SK-N-SH (cell line): ENCODE data around the gene MCUR1. TPM values are rescaled to one million over a fixed set of nuclear protein-coding genes. Genes with fewer than 3 reads are reported as not detected.
"Not testable (repeated sequence)": the region's sequence is repeated elsewhere in the genome, so short reads cannot be mapped to it uniquely, and the experiment has no call there.

Source experiments
- CTCF ChIA-PET: fragments of 300-600, 350-600 bp; formaldehyde crosslinking; extraction: SDS; loops from one replicate; lab custom pipeline; 2021; lab: Yijun Ruan, JAX
- POLR2A ChIA-PET: fragments of 350-600 bp; sonication (Branson Sonifier 250); formaldehyde crosslinking; extraction: SDS; loops from one replicate; lab custom pipeline; 2020; ENCODE audit warnings: antibody characterized with exemption, inconsistent platforms; lab: Yijun Ruan, JAX
- DNase-seq: peaks from one replicate; pipeline ENCODE4 v3.0.0; 2012
- H2AFZ ChIP-seq: fragments of 200-600 bp; sonication (generic); 2 replicates; pipeline ENCODE4 v1.8.1; 2016; ENCODE audit warnings: antibody characterized with exemption, mild to moderate bottlenecking, low read depth
- H3F3A ChIP-seq: fragments of 200-600 bp; sonication (generic); replicated peaks from 2 replicates; pipeline ENCODE3; 2016; ENCODE audit warnings: antibody characterized with exemption, mild to moderate bottlenecking; ENCODE audit not compliant: insufficient read depth
- H3K27ac ChIP-seq, 2 experiments: fragments of 200-500 bp in 1 of 2; fragments of 200-600 bp in 1 of 2; sonication (Bioruptor generic) in 1 of 2; sonication (generic), shearing (Covaris generic) in 1 of 2; 2 replicates each; pipeline versions ENCODE4 v1.5.1 to v1.6.1; 2014 to 2016; ENCODE audit warnings: low read depth in 2 of 2, inconsistent platforms in 1 of 2, low read length in 1 of 2, mild to moderate bottlenecking in 1 of 2, mixed read lengths in 1 of 2
- H3K27me3 ChIP-seq: fragments of 200-600 bp; sonication (generic), shearing (Covaris generic); 2 replicates; pipeline ENCODE4 v1.6.1; 2016; ENCODE audit warnings: mixed run types; ENCODE audit not compliant: insufficient read depth
- H3K36me3 ChIP-seq, 2 experiments: fragments of 200-500 bp in 1 of 2; fragments of 200-600 bp in 1 of 2; sonication (Bioruptor generic) in 1 of 2; sonication (generic) in 1 of 2; replicated peaks in 1 of 2; 2 replicates each; pipeline versions ENCODE3 to v1.5.1; 2014 to 2016; ENCODE audit warnings: low read length in 1 of 2, mild to moderate bottlenecking in 1 of 2; ENCODE audit not compliant: insufficient read depth in 2 of 2, control insufficient read depth in 1 of 2
- H3K4me1 ChIP-seq, 2 experiments: fragments of 200-500 bp in 1 of 2; fragments of 200-600 bp in 1 of 2; sonication (Bioruptor generic) in 1 of 2; sonication (generic), shearing (Covaris generic) in 1 of 2; 2 replicates each; pipeline versions ENCODE4 v1.5.1 to v1.6.1; 2014 to 2016; ENCODE audit warnings: low read depth in 1 of 2, low read length in 1 of 2, mixed run types in 1 of 2; ENCODE audit not compliant: insufficient read depth in 2 of 2, control insufficient read depth in 1 of 2
- H3K4me2 ChIP-seq: fragments of 200-600 bp; sonication (generic), shearing (Covaris generic); 2 replicates; pipeline ENCODE4 v1.6.1; 2017; ENCODE audit warnings: mixed run types
- H3K4me3 ChIP-seq, 2 experiments: fragments of 200-500 bp in 1 of 2; fragments of 200-600 bp in 1 of 2; sonication (Bioruptor generic) in 1 of 2; sonication (generic), shearing (Covaris generic) in 1 of 2; 2 replicates each; pipeline versions ENCODE4 v1.5.1 to v1.8.1; 2014 to 2016; ENCODE audit warnings: low read depth in 2 of 2, inconsistent platforms in 1 of 2, low read length in 1 of 2, mild to moderate bottlenecking in 1 of 2, mixed read lengths in 1 of 2, moderate library complexity in 1 of 2
- H3K79me2 ChIP-seq: fragments of 200-600 bp; sonication (generic); 2 replicates; pipeline ENCODE4 v1.8.1; 2017; ENCODE audit warnings: mild to moderate bottlenecking; ENCODE audit not compliant: insufficient read depth
- H3K9ac ChIP-seq: fragments of 200-600 bp; sonication (generic); 2 replicates; pipeline ENCODE4 v1.6.1; 2017; ENCODE audit warnings: mixed run types
- H3K9me2 ChIP-seq: fragments of 200-600 bp; sonication (generic); 2 replicates; pipeline ENCODE4 v1.6.1; 2017; ENCODE audit warnings: mixed run types
- H3K9me3 ChIP-seq: fragments of 200-600 bp; sonication (generic); 2 replicates; pipeline ENCODE4 v1.6.1; 2017; ENCODE audit warnings: mixed run types, mild to moderate bottlenecking, moderate library complexity
- H4K20me1 ChIP-seq: fragments of 200-600 bp; sonication (generic); 2 replicates; pipeline ENCODE4 v1.6.1; 2017; ENCODE audit warnings: mild to moderate bottlenecking, mixed run types; ENCODE audit not compliant: insufficient read depth
- ELF1 ChIP-seq: IDR thresholded peaks from 2 replicates; pipeline ENCODE4 v1.4.0; 2012
- EZH2phosphoT487 ChIP-seq: fragments of 200-600 bp; sonication (generic); IDR thresholded peaks from 2 replicates; pipeline ENCODE4 v1.6.1; 2017; ENCODE audit warnings: low read depth, mixed run types, mild to moderate bottlenecking, antibody characterized with exemption, moderate library complexity, borderline replicate concordance
- FOXJ3 ChIP-seq: sonication (generic); formaldehyde crosslinking; IDR thresholded peaks from 2 replicates; pipeline ENCODE4 v1.5.1; 2020; ENCODE audit warnings: mild to moderate bottlenecking, missing genetic modification reagents
- GABPA ChIP-seq: IDR thresholded peaks from 2 replicates; pipeline ENCODE4 v1.4.0; 2012; ENCODE audit warnings: low read depth, mild to moderate bottlenecking
- GATA2 ChIP-seq: sonication (generic); formaldehyde crosslinking; IDR thresholded peaks from 2 replicates; pipeline ENCODE4 v1.5.0; 2020; ENCODE audit warnings: mild to moderate bottlenecking, missing genetic modification reagents
- MEF2A ChIP-seq: IDR thresholded peaks from 2 replicates; pipeline ENCODE4 v1.4.0; 2012; ENCODE audit warnings: low read depth, borderline replicate concordance
- NRF1 ChIP-seq: IDR thresholded peaks from 2 replicates; pipeline ENCODE4 v1.6.1; 2012; ENCODE audit warnings: low read depth, mild to moderate bottlenecking, low read length
- RAD21 ChIP-seq: IDR thresholded peaks from 2 replicates; pipeline ENCODE4 v1.6.1; 2012; ENCODE audit warnings: mild to moderate bottlenecking, low read length
- RXRA ChIP-seq: IDR thresholded peaks from 2 replicates; pipeline ENCODE4 v1.4.0; 2012; ENCODE audit warnings: low read depth, mild to moderate bottlenecking, borderline replicate concordance
- TCF12 ChIP-seq: IDR thresholded peaks from 2 replicates; pipeline ENCODE4 v1.4.0; 2012
- TEAD4 ChIP-seq: IDR thresholded peaks from 2 replicates; pipeline ENCODE4 v1.4.0; 2012; ENCODE audit warnings: mild to moderate bottlenecking, borderline replicate concordance; ENCODE audit not compliant: insufficient read depth
- WGBS: methylation state at CpG from one replicate; pipeline ENCODE4 v1.1.6; 2017; ENCODE audit warnings: low lambda C conversion rate; 5-methylcytosine and 5-hydroxymethylcytosine counted together
- polyA plus RNA-seq, 3 experiments: library from polyadenylated mRNA; depleted of rRNA; stranded (reverse); fragments of >200 nt; gene quantifications; 2 replicates each; pipeline ENCODE4 v1.2.3, GENCODE V29; 2012
- TF ChIP-seq, protein P1 (sequence below): fragments of 150-350 bp; IDR thresholded peaks from 2 replicates; pipeline ENCODE4 v1.6.1; 2017; ENCODE audit warnings: antibody characterized with exemption, low read length, low read depth, borderline replicate concordance
- TF ChIP-seq, protein P2 (sequence below): fragments of 150-350 bp; IDR thresholded peaks from 2 replicates; pipeline ENCODE4 v1.6.1; 2016; ENCODE audit warnings: mild to moderate bottlenecking, low read depth, low read length

The MCUR1 gene
- polyA plus RNA-seq, 1 of the 3 experiments (the other 2 are of a cell fraction): 8.3 TPM

DNA sequence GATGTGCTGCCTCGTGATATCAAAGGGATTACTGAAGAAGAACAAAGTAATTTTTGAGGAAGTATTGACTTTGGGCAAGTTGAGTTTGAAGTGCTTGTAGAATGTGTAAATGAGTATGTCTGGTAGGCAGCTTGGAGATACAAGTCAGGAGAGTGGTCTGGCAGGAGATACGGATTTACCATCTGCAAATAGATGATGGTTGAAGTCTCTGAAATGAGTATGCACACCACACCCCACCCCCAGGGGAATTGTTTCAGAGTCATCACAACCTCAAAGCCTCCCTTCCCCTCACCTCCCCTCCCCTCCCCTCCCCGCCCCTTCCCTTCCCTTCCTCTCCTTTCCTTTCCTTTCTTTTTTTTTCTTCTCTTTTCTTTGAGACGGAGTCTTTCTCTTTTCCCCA, 16.4 kb upstream of the MCUR1 start:
- WGBS: 55% methylated on average over 3 of the region's 4 CpGs
- no peaks in the 10 kb centered on the region for H3K79me2 ChIP-seq
- ChIA-PET POLR2A (no interaction called here), CTCF (no interaction called here)
- no peak overlapping the region for H3K4me3 ChIP-seq
- no peaks in the 10 kb centered on the region for H4K20me1 ChIP-seq
- no peak overlapping the region for H3K27ac ChIP-seq
- H3F3A ChIP-seq: no peaks in the 10 kb centered on the region
- H3K9me3 ChIP-seq: no peaks in the 10 kb centered on the region
- H3K36me3 ChIP-seq: no peaks in the 10 kb centered on the region
- no peak overlapping the region for H3K9ac ChIP-seq
- no peaks in the 10 kb centered on the region for H3K27me3 ChIP-seq
- no peak overlapping the region for H2AFZ ChIP-seq
- H3K4me2 ChIP-seq: no peak overlapping the region
- H3K9me2 ChIP-seq: no peaks in the 10 kb centered on the region
- no peaks in the 10 kb centered on the region; a peak in 1 of 4 replicates for H3K4me1 ChIP-seq
- TF ChIP-seq, protein P1, sequence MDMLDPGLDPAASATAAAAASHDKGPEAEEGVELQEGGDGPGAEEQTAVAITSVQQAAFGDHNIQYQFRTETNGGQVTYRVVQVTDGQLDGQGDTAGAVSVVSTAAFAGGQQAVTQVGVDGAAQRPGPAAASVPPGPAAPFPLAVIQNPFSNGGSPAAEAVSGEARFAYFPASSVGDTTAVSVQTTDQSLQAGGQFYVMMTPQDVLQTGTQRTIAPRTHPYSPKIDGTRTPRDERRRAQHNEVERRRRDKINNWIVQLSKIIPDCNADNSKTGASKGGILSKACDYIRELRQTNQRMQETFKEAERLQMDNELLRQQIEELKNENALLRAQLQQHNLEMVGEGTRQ: no peak
- TF ChIP-seq GABPA: no peak
- TF ChIP-seq, protein P2, sequence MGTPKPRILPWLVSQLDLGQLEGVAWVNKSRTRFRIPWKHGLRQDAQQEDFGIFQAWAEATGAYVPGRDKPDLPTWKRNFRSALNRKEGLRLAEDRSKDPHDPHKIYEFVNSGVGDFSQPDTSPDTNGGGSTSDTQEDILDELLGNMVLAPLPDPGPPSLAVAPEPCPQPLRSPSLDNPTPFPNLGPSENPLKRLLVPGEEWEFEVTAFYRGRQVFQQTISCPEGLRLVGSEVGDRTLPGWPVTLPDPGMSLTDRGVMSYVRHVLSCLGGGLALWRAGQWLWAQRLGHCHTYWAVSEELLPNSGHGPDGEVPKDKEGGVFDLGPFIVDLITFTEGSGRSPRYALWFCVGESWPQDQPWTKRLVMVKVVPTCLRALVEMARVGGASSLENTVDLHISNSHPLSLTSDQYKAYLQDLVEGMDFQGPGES: no peak
- no peak for TF ChIP-seq ELF1
- TF ChIP-seq MEF2A: no peak
- TF ChIP-seq RAD21: no peak
- no peak for TF ChIP-seq TEAD4
- TF ChIP-seq TCF12: no peak
- TF ChIP-seq EZH2phosphoT487: no peak
- TF ChIP-seq FOXJ3 (CRISPR knock-in tag): no peak
- no peak for TF ChIP-seq GATA2
- TF ChIP-seq RXRA: no peak
- TF ChIP-seq NRF1: no peak
- TF ChIP-seq, all 33 proteins: peak for 0
- no peak for DNase-seq

DNA sequence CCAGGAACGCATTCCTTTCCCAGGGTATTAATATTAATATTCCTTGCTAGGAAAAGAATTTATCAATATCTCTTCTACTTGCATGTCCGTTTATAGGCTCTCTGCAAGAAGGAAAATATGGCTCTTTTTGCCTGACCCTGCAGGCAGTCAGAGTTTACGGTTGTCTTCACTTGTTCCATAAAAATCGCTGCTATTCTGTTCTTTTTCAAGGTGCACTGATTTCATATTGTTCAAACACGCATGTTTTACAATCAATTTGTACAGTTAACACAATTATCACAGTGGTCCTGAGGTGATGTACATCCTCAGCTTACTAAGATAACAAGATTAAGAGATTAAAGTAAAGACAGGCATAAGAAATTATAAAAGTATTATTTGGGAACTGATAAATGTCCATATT, 15.1 kb upstream of the MCUR1 start:
- H3K27me3 ChIP-seq, H3K9ac ChIP-seq, H3K4me1 ChIP-seq, H3K79me2 ChIP-seq, H3K27ac ChIP-seq, CTCF ChIA-PET, H3K4me2 ChIP-seq, H3K9me3 ChIP-seq, POLR2A ChIA-PET, H3F3A ChIP-seq, H3K9me2 ChIP-seq, H4K20me1 ChIP-seq, H2AFZ ChIP-seq, H3K36me3 ChIP-seq, DNase-seq, H3K4me3 ChIP-seq: not testable (repeated sequence)
- WGBS: 53% methylated on average over 5 of the region's 5 CpGs

DNA sequence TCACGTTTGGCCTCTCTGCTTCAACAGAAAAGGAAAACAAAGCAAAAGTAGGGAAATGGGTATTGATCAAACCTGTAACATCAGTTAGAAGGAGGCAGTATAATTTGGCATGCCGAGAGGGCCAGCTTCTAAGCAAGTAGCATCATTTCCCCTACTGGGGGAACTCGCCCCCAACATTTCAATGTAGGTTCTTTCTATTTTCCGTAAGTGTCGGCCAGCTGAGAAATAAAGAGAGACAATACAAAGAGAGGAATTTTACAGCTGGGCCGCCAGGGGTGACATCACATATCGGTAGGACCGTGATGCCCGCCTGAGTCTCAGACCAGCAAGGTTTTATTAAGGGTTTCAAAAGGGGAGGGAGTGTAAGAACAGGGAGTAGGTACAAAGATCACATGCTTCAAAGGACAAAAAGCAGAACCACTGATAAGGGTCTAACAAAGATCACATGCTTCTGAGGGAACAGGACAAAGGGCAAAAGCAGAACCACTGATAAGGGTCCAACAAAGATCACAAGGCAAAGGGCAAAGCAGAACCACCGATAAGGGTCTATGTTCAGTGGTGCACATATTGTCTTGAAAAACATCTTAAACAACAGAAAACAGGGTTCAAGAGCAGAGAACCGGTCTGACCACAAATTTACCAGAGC, 14.4 kb upstream of the MCUR1 start:
- H3K27me3 ChIP-seq, H3K79me2 ChIP-seq, H3K4me1 ChIP-seq, POLR2A ChIA-PET, CTCF ChIA-PET, H3K4me2 ChIP-seq, H3K9me2 ChIP-seq, DNase-seq, H3K9ac ChIP-seq, H3K4me3 ChIP-seq, H3F3A ChIP-seq, H2AFZ ChIP-seq, H3K27ac ChIP-seq, H4K20me1 ChIP-seq, H3K36me3 ChIP-seq, H3K9me3 ChIP-seq: not testable (repeated sequence)
- 77% methylated on average over 11 of the region's 11 CpGs for WGBS
